ENCODE measurements around the gene MIGA2. TPM values are rescaled to one million over a fixed set of nuclear protein-coding genes. Genes with fewer than 3 reads are reported as not detected.

MIGA2 gene
- polyA plus RNA-seq, 4 donors: 17.9 to 23.4 (median 19.1) TPM

DNA sequence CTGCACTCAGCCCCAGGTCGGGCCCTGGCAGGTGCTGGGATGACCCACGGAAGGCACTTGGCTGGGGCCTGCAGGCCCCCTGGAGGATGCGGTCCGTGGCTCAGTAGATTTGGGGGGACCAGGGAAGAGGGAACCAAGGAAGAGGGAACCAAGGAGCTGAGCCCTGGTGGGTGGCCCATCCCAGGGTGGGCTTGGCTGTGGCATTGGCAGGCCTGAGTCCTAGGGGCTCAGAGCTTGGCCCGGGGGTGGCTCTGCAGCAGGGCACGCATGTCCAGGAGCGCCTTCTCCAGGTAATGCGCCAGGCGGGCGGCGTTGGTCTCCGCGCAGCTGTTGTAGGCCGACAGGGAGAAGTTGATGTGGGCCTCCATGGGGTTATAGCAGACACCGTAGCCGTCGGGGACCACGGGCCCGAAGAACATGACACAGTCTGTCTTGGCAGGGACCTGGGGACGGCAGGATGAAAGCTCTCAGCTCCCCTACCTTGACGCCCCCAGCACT is 58.8 kb downstream of the MIGA2 start:
- DNase-seq (ENCODE audit: low read depth in 4 of 4, low spot score in 3 of 4): no peak

DNA sequence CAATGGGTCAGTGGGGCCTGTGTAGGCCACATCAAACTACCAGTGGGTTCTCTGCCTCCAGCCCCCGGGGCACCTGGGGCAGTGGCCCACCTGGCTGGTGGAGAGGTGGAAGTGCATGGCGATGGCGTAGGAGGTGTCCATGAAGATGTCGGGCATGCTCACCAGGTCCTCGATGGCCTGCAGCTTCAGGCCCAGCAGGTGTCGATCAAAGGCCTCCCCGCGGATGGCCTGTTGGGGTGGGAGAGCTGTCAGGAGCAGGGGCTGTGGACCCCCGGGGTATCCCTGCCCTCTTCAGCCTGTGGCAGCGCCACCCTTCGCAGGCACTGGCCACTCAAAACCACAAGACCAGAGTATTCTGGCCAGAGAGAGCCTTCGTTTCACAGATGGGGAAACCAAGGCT is 59.5 kb downstream of the MIGA2 start:
- no peak for DNase-seq (ENCODE audit: low read depth in 4 of 4, low spot score in 3 of 4)

DNA sequence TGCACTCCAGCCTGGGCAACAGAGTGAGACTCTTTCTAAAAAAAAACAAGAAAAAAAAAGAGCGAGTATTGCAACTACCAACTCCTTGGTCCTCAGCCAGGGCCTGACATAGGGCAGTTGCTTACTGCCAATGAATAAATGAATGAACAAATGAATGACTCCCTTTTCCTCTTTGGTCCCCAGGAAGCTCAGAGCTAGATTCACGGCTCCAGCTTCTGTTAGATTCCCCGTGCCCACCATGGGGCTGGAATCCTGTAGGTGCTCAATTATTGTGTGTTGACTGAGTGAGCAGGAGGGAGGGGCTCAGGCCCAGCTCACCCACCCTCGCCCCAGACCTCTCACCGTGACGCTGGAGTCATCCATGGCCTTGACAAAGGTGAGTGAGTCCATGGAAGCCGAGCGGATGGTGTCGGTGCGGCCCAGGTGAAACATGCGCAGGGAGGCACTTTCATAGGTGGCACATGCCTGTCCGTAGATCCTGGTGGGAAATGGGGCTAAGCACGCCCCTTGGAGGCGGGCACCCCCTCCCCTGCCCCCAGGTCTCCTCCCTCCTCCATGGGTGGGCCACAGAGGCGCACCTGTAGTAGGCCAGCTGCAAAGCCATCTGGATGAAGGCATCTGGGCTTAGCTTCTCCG is 61.4 kb downstream of the MIGA2 start:
- DNase-seq (ENCODE audit: low read depth in 4 of 4, low spot score in 3 of 4): no peak

GRCh38 chr9:129098328-129098727 is 61.9 kb downstream of the MIGA2 start:
- DNase-seq (ENCODE audit: low read depth in 4 of 4, low spot score in 3 of 4): no peak

DNA sequence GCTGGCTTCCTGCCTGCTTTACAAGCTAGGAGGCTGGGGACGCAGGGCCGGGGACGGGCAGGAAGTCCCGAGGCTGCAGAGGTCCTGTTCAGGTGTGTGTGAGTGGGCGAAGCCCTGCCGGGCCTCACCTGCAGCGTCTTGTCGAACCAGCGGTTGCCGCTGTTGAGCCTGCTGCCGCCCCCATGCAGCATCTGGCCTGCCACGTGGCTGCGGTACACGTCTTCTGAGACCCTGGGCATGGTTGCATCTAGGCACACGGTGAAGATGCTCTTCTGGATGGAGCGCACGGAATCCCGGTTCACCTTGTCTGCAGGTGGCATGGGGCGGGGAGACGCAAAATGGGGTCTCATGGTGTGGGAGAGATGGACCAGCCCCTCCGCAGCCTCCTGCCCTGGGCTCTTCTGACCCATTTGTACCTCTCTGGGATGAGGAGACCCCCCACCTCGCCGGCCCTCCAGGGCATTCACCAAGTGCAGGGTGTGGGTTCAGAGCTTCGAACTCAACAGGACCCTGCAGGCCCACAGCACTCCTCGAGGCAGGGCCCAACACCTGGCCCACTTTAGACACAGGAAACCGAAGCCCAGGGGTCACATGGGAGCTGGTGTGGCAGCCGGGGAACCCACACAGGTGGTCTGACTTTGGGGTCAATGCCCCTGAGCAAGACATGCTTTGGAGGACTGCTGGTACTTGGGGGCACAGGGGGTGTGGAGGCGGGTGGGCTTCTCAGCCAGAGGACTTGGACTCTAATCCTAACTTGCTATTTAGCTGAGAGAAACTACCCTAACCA is 64.2 kb downstream of the MIGA2 start:
- no peak for DNase-seq (ENCODE audit: low read depth in 4 of 4, low spot score in 3 of 4)

- no peak for DNase-seq (ENCODE audit: low read depth in 4 of 4, low spot score in 3 of 4)
Measured at GRCh38 chr9:129101279-129101678, 64.9 kb downstream of the MIGA2 start.

- no peak for DNase-seq (ENCODE audit: low read depth in 4 of 4, low spot score in 3 of 4)
Measured at GRCh38 chr9:129102095-129102525, 65.7 kb downstream of the MIGA2 start.

- no peak for DNase-seq (ENCODE audit: low read depth in 4 of 4, low spot score in 3 of 4)
Measured at GRCh38 chr9:129102791-129103594, 66.6 kb downstream of the MIGA2 start.

- no peak for DNase-seq (ENCODE audit: low read depth in 4 of 4, low spot score in 3 of 4)
Measured at GRCh38 chr9:129103595-129103965, 67.2 kb downstream of the MIGA2 start.

DNA sequence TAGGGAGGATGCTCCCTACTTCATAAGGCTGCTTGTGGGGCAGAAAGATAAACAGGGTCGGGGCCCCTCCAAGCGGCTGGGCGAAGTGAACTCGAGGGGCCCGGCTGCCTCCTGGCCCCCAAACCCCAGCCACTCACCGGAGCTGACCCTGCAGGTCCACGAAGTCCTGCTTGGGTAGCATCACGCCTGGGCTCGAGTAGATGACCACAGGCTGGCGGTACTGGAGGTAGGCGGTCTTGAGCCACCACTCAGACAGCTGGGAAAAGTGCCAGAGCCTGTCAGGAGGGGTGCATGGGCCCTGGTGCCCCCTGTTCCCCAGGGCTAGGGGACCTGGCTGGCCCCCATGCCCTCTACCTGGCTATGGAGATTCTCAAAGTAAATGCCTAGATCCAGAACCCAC is 67.6 kb downstream of the MIGA2 start:
- DNase-seq (ENCODE audit: low read depth in 4 of 4, low spot score in 3 of 4): no peak

- DNase-seq (ENCODE audit: low read depth in 4 of 4, low spot score in 3 of 4): no peak
Measured at GRCh38 chr9:129105857-129106694, 69.7 kb downstream of the MIGA2 start.

DNA sequence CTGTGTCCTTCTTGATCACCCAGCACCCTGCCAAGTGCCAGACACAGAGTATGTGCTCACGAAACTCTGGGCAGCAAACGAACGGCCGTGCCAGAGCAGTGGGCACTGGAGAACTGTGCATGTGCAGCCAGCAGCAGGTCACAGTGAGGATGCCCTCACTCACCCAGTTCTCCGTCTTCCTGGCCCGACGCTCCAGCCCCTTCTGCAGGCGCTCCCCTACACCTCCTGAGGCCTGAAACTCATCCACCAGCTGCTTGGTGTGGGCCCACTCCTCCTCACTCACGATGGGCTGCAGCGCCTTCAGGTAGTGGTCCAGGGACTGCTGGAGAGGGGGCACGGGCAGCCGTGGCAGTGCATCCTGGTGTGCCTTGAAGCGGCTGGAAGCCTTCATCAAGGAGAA is 71.2 kb downstream of the MIGA2 start:
- no peak for DNase-seq (ENCODE audit: low read depth in 4 of 4, low spot score in 3 of 4)

- no peak for DNase-seq (ENCODE audit: low read depth in 4 of 4, low spot score in 3 of 4)
Measured at GRCh38 chr9:129108083-129108804, 71.8 kb downstream of the MIGA2 start.

- DNase-seq (ENCODE audit: low read depth in 4 of 4, low spot score in 3 of 4): no peak
Measured at GRCh38 chr9:129108805-129109536, 72.5 kb downstream of the MIGA2 start.

DNA sequence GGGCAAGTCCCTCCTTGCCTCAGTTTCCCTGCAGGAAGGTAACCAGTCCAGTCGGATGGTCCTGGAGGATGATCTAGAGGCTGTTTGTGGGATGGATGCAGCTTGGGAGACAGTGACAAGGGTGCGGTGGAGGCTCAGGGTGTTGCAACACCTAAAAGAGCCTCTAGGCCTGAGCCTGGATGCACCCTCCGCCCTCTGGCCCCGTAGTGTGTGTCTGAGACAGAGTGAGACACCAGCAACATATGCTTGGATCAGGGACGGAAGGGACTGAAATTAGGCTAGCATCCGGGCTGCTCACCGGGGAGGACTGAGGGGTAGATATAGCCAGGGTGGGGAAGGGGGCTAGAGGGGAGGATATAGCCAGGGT is 73.1 kb downstream of the MIGA2 start:
- no peak for DNase-seq (ENCODE audit: low read depth in 4 of 4, low spot score in 3 of 4)

DNA sequence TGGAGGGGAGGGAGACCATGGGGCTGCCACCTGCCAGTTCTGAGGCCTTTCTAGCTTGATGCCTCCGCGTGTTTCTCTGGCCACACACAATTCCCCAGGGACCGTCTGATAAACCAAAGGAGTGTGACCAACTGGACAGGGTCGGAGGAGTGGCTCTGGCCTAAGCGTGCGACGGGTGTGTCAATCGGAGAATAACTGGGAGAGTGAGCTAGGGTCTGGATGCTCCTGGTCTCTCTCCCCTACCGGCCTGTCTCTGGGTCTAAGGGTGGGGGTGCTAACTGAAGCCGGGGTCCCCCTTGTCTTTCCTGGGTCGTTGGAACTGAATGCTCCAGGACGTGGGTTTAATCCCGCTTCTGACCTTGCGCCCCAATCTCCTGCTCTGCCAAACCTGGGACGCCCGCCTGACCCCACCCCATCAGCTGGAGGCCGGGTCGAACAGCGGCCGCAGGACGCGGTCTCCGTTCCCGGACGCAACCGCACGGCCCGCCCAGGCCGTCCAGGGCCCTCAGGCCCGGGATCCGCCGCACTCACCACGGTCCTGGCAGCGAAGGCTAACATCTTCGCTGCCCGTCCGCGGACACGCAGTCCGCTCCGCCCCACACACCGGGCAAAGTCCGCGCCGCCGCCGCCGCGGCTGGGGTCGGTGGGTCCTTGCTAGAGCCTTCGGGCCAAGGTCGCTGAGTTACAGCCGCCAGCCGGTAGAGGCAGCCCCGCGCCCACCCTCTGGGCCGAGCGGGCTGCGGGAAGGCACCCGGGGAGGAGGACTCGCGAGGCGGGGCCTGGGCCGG is 73.7 kb downstream of the MIGA2 start:
- peak in 2 of 4 donors; percentile 15 to 41 for DNase-seq (ENCODE audit: low read depth in 4 of 4, low spot score in 3 of 4)

- DNase-seq (ENCODE audit: low read depth in 4 of 4, low spot score in 3 of 4): peak; percentile 84 to 88 (median 86)
Measured at GRCh38 chr9:129110740-129111527, 74.5 kb downstream of the MIGA2 start, which contains the start of the genes CRAT and PTPA. CRAT (minus strand) TSS chr9:129110793; CDS start chr9:129110509, 284 bp downstream. PTPA (plus strand) TSS chr9:129111415; CDS start chr9:129111601, 186 bp downstream.
